HG03108 (cell line): ENCODE data around the gene NDRG4.

ENCODE experiments used
- ATAC-seq: cut with Tn5 transposase; IDR thresholded peaks from one replicate; pipeline ENCODE4 v1.9.1; 2021; ENCODE audit warnings: moderate library complexity; ENCODE audit not compliant: unreplicated experiment

Gene NDRG4

DNA sequence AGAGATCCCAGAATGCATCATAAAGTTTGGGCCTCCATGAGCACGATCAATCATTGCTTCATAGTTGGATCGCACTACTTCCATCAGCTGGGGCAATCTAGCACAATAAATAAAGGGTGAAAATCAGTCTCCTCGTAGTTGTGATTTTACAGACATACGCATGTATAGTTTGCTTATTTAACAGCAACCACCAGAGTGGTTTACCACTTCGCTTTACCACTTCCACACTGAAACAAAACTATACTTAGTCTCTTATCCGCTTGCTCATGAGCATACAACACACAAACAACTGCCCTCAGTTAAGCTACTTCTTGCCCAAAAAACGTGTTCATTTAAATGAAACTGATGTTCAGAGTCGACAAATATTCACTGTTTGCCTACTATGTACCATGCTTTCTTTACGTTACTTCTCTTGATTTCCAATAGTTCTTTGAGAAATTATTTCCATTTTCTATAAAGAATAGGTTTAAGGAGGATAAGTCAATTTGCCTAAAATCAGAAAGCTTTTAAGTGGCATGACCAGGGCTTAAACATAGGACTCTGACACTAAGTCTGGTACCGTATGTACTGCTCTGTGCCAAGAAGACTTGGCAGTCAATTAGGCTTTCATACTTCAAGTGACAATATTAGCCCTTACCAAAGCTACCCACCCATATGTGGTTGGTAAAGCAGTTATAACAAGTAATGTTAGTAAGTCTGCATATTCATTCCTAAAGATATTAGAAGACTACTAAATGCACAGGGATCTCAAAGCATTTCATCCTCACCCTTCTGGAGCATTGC lies 37.4 kb downstream of the NDRG4 start:
- ATAC-seq = no peak

DNA sequence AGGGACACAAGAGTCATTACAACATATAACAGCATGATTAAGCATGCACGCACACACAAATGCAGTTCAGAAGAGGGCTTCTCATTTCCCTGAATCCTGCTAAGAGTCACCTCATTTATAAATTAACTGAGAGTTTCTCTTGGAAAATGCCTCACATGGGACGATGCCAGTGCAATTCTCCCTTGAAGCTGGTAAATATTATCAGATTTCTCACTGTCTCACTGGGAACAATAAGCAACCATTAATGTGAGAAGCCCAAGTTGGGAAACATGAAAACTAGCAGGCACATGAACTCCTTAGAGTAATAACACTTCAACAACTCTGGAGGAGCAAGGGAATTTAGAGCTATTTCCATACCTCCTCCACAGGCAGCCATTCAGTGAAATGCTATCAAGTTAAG lies 41.8 kb downstream of the NDRG4 start:
- no peak for ATAC-seq

DNA sequence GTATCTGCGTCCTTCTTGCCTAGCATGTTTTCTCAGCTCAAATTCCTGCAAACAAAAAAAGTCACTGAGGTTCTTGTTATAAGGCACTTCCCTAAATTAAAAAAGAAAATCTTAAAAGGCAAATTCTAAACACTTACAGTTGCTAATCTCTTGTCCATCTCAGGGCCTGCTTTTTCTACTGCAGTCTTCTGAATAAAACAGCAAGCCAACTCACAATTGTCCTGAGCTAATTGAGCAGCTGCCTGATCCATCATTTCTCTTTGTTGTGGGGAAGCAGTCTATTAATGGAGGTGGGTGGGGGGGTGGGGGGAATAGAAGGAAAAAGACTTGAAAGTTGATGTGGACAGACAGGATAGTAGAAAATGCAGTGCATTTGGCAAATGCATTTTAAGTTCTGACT lies 42.3 kb downstream of the NDRG4 start:
- ATAC-seq = no peak

DNA sequence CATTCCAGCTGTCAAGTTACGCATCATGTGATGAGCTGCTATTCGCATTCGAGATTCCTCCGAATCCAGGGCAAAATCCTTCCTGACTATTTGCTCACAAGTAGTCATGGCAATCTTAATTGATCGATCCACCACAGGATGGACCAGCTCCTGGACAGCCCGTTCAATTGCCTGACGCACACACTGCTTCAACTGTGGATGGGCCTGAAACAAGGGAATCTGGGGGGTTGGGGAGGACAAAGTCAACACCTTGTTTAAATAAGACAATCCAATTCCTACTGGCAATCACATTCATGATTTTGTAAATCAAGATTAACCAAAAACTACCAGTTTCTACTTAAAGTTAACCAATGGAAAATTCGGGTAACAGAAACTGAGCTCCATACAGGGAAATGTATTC lies 43.7 kb downstream of the NDRG4 start:
- no peak for ATAC-seq

DNA sequence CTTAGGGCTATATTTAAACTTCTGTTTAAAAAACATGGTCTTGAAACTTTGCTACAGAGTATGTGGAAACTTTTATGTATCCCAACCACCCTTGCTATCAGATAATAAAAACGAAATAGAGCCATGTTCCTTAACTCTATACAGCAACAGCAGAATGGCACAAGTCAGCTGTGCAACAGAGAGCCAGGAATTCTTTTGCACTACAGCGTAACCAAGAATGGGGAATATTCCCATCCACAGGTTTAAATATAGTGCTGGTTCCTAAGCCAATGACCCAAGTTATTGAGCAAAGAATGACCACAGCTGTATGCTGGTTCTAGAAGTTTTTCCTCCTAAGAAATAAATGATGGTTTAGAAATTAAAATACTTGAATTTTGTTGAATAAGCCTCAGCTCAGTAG lies 48.4 kb downstream of the NDRG4 start:
- ATAC-seq = no peak

DNA sequence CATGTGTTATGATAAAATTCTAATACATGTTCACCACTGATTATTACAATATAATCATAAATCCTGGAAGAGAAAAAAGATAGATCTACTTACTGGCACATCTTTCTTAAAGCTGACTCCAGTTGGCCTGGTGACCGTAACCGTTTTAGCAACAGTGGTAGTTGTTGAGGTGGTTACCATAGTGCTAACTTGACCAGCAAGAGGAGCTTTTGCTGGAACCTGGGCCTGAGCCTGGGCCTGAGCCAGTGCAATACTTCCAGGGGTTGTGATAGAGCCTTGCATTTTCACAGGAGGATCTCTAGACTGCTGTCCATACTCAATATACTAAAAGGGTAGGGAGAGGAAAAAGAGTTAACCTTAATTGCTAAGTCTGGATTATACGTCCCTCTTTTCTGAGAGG lies 51.6 kb downstream of the NDRG4 start:
- ATAC-seq = no peak

DNA sequence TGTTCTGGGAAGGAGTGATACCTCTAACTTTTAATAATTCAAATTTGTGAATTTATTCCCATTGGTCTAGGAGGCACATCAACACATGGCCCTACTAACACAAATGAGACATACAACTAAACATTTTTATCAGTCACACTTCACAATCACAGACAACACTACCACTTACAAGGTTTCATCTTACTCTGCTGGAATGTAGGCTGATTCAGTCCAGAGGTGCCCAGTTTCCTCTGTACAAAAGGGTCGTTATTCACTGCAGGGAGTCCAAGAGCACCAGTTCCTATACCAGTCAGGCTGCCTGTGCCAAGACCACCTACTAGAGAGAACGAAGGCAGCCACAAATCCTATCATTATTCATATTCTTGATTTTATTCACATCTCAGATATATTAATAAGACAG lies 56.7 kb downstream of the NDRG4 start:
- ATAC-seq = no peak
